Caco-2 (cell line): Measurements from ENCODE around the gene TRAPPC5. TPM values are rescaled to one million over a fixed set of nuclear protein-coding genes. Genes with fewer than 3 reads are reported as not detected.

Experiments used
- BruUV-seq: library from RNA; stranded (reverse); fragments of 400-500 nt; replicated peaks from 2 replicates; lab custom pipeline; 2021; lab: Mats Ljungman, UMichigan
- CTCF ChIA-PET: fragments of 300-600 bp; sonication (Branson Sonifier 250); formaldehyde crosslinking; loops from one replicate; lab custom pipeline; 2022; ENCODE audit warnings: antibody characterized with exemption; lab: Charles Lee
- POLR2A ChIA-PET: fragments of 300-600 bp; sonication (Branson Sonifier 250); formaldehyde crosslinking; loops from one replicate; lab custom pipeline; 2022; ENCODE audit warnings: antibody characterized with exemption; lab: Charles Lee
- DNase-seq, 2 experiments: peaks; one replicate each; pipeline versions ENCODE4 v3.0.0 to v3.0.0-alpha.2; 2020 to 2022
- H3K27me3 ChIP-seq: replicated peaks from 2 replicates; pipeline ENCODE4 v1.6.0; 2011; ENCODE audit warnings: low read length; ENCODE audit not compliant: control insufficient read depth, insufficient read depth
- H3K36me3 ChIP-seq: 2 replicates; pipeline ENCODE4 v1.5.1; 2011; ENCODE audit warnings: low read length; ENCODE audit not compliant: control insufficient read depth, insufficient read depth
- H3K4me1 ChIP-seq: fragments of 250-450 bp; sonication (Bioruptor Pico); 2 replicates; pipeline ENCODE4 v1.5.1; 2020; ENCODE audit warnings: mild to moderate bottlenecking
- H3K4me3 ChIP-seq: 2 replicates; pipeline ENCODE4 v1.5.1; 2011; ENCODE audit warnings: low read depth, mild to moderate bottlenecking, control low read depth, low read length
- H3K9me3 ChIP-seq: fragments of 250-450 bp; sonication (Bioruptor Pico); 2 replicates; pipeline ENCODE4 v1.5.1; 2020; ENCODE audit warnings: mild to moderate bottlenecking, moderate library complexity
- H3K27ac Mint-ChIP-seq: one replicate; pipeline ENCODE4 v1.8.0; 2022; ENCODE audit warnings: mixed read lengths; ENCODE audit not compliant: unreplicated experiment
- H3K27me3 Mint-ChIP-seq: one replicate; pipeline ENCODE4 v1.8.0; 2022; ENCODE audit warnings: mixed read lengths; ENCODE audit not compliant: insufficient read depth, unreplicated experiment
- H3K36me3 Mint-ChIP-seq: one replicate; pipeline ENCODE4 v1.8.0; 2022; ENCODE audit warnings: mild to moderate bottlenecking, mixed read lengths; ENCODE audit not compliant: insufficient read depth, unreplicated experiment
- H3K4me1 Mint-ChIP-seq: one replicate; pipeline ENCODE4 v1.8.0; 2022; ENCODE audit warnings: low read depth, mixed read lengths; ENCODE audit not compliant: unreplicated experiment
- H3K4me3 Mint-ChIP-seq: one replicate; pipeline ENCODE4 v1.8.0; 2022; ENCODE audit warnings: mild to moderate bottlenecking, moderate library complexity, mixed read lengths; ENCODE audit not compliant: unreplicated experiment
- H3K9me3 Mint-ChIP-seq: one replicate; pipeline ENCODE4 v1.8.0; 2022; ENCODE audit warnings: mixed read lengths; ENCODE audit not compliant: unreplicated experiment
- CTCF ChIP-seq, 2 experiments: fragments of 200-600 bp in 1 of 2; IDR thresholded peaks; 1 replicate in 1 of 2; 2 replicates in 1 of 2; pipeline versions ENCODE4 v1.5.1 to v1.8.0; 2011 to 2022; ENCODE audit warnings: antibody characterized with exemption in 1 of 2, control low read depth in 1 of 2, inconsistent platforms in 1 of 2, low read depth in 1 of 2, low read length in 1 of 2, mild to moderate bottlenecking in 1 of 2, moderate library complexity in 1 of 2; ENCODE audit not compliant: insufficient read depth in 1 of 2, severe bottlenecking in 1 of 2, unreplicated experiment in 1 of 2
- intact Hi-C: fragments of 100-400 bp; cut with micrococcal nuclease; formaldehyde crosslinking; loops from one replicate; pipeline ENCODE4 v1.10.0; 2022; ENCODE audit not compliant: unreplicated experiment
- total RNA-seq: library from RNA; stranded (reverse); gene quantifications from 2 replicates; pipeline ENCODE4 v1.2.3, GENCODE V29; 2022

The TRAPPC5 gene
- total RNA-seq, 1 experiment from 2014 or later: 80.3 TPM

- H3K4me1 Mint-ChIP-seq: no peaks in the 10 kb centered on the region
- intact Hi-C loops: no loop called here
- no peaks in the 10 kb centered on the region for H3K27me3 Mint-ChIP-seq
- CTCF ChIA-PET: no interaction called here
- POLR2A ChIA-PET: no interaction called here
- no peaks in the 10 kb centered on the region for H3K9me3 Mint-ChIP-seq
- no peak for DNase-seq
- H3K4me3 ChIP-seq: no peak overlapping the region
- H3K4me3 Mint-ChIP-seq: no peak overlapping the region
- no peaks in the 10 kb centered on the region for H3K27me3 ChIP-seq
- TF ChIP-seq CTCF (IDR thresholded peaks at IDR 0.05; ENCODE audit: insufficient read depth in 1 of 2, low read depth in 1 of 2, low read length in 1 of 2, severe bottlenecking in 1 of 2, unreplicated experiment in 1 of 2): no peak
- H3K36me3 ChIP-seq: no peaks in the 10 kb centered on the region
- no peaks in the 10 kb centered on the region for H3K9me3 ChIP-seq
- H3K4me1 ChIP-seq: no peaks in the 10 kb centered on the region
- BruUV-seq: no TSS peak
- no peaks in the 10 kb centered on the region for H3K36me3 Mint-ChIP-seq
- no peak overlapping the region for H3K27ac Mint-ChIP-seq
Observed at GRCh38 chr19:7704280-7705060, 23.8 kb downstream of the TRAPPC5 start.

GRCh38 chr19:7705387-7706187, 25.0 kb downstream of the TRAPPC5 start:
- no peak overlapping the region for H3K27ac Mint-ChIP-seq
- H3K36me3 Mint-ChIP-seq: no peaks in the 10 kb centered on the region
- BruUV-seq: no TSS peak
- no peaks in the 10 kb centered on the region for H3K9me3 Mint-ChIP-seq
- no peak overlapping the region for H3K4me3 Mint-ChIP-seq
- no peak for DNase-seq
- no peak overlapping the region for H3K4me3 ChIP-seq
- no peaks in the 10 kb centered on the region for H3K4me1 Mint-ChIP-seq
- CTCF ChIA-PET: no interaction called here
- TF ChIP-seq CTCF (IDR thresholded peaks at IDR 0.05; ENCODE audit: insufficient read depth in 1 of 2, low read depth in 1 of 2, low read length in 1 of 2, severe bottlenecking in 1 of 2, unreplicated experiment in 1 of 2): no peak
- intact Hi-C loops: no loop called here
- POLR2A ChIA-PET: no interaction called here
- H3K27me3 Mint-ChIP-seq: no peaks in the 10 kb centered on the region
- H3K27me3 ChIP-seq: no peaks in the 10 kb centered on the region
- H3K9me3 ChIP-seq: no peaks in the 10 kb centered on the region
- H3K4me1 ChIP-seq: no peaks in the 10 kb centered on the region
- H3K36me3 ChIP-seq: no peaks in the 10 kb centered on the region

- intact Hi-C loops: no loop called here
- Histone ChIP-seq H3K4me1 (no peaks in the 10 kb centered on the region), H3K36me3 (no peaks in the 10 kb centered on the region), H3K4me3 (no peak overlapping the region), H3K27me3 (no peaks in the 10 kb centered on the region), H3K9me3 (no peaks in the 10 kb centered on the region)
- POLR2A ChIA-PET: no interaction called here
- Mint-ChIP-seq H3K4me3 (no peak overlapping the region), H3K27ac (no peak overlapping the region), H3K9me3 (no peaks in the 10 kb centered on the region), H3K4me1 (no peaks in the 10 kb centered on the region), H3K36me3 (no peaks in the 10 kb centered on the region), H3K27me3 (no peaks in the 10 kb centered on the region)
- no peak for DNase-seq
- CTCF ChIA-PET: no interaction called here
- no TSS peak for BruUV-seq
- no peak for TF ChIP-seq CTCF (IDR thresholded peaks at IDR 0.05; ENCODE audit: insufficient read depth in 1 of 2, low read depth in 1 of 2, low read length in 1 of 2, severe bottlenecking in 1 of 2, unreplicated experiment in 1 of 2)
Observed at GRCh38 chr19:7706188-7706954, 25.7 kb downstream of the TRAPPC5 start.
